K562 (cell line): Measurements from ENCODE around the gene TNIP2. TPM values are rescaled to one million over a fixed set of nuclear protein-coding genes. Genes with fewer than 3 reads are reported as not detected.

Source experiments
- ELF1 ChIP-seq: fragments of 200-800 bp; sonication (Bioruptor generic); IDR thresholded peaks from 2 replicates; pipeline ENCODE4 v1.6.1; 2016; ENCODE audit warnings: missing genetic modification characterization, missing compliant biosample characterization
- FOXA3 ChIP-seq, 2 experiments: fragments of 450-650 bp in 1 of 2; sonication (generic) in 1 of 2; formaldehyde crosslinking; IDR thresholded peaks in 1 of 2; conservative IDR thresholded peaks in 1 of 2; 2 replicates each; pipeline versions ENCODE4 v1.4.0 to v1.8.0; 2020 to 2022; ENCODE audit warnings: mild to moderate bottlenecking in 2 of 2, missing genetic modification reagents in 1 of 2
- KDM5B ChIP-seq: fragments of 200-600 bp; sonication (generic); IDR thresholded peaks from 2 replicates; pipeline ENCODE4 v1.6.1; 2012; ENCODE audit warnings: low read depth, mild to moderate bottlenecking, moderate library complexity, low read length, control low read depth, inconsistent platforms; ENCODE audit not compliant: insufficient replicate concordance
- LEF1 ChIP-seq: fragments of 450-650 bp; IDR thresholded peaks from 2 replicates; pipeline ENCODE4 v1.6.1; 2016; ENCODE audit warnings: mild to moderate bottlenecking
- POLR2H ChIP-seq: IDR thresholded peaks from 2 replicates; pipeline ENCODE4 v1.6.1; 2016; ENCODE audit warnings: missing genetic modification characterization, low read depth, mild to moderate bottlenecking, control low read depth, missing compliant biosample characterization, moderate library complexity
- SMARCA4 ChIP-seq: fragments of 450-650 bp; IDR thresholded peaks from 2 replicates; pipeline ENCODE4 v1.6.1; 2016
- SMC3 ChIP-seq: conservative IDR thresholded peaks from 2 replicates; pipeline ENCODE4 v1.6.1; 2011; ENCODE audit warnings: low read depth, low read length, improper control_type of control experiment; ENCODE audit not compliant: insufficient read depth
- THRB ChIP-seq: fragments of 450-650 bp; formaldehyde crosslinking; conservative IDR thresholded peaks from 2 replicates; pipeline ENCODE4 v1.4.0; 2022; ENCODE audit warnings: mild to moderate bottlenecking, missing genetic modification characterization
- polyA plus RNA-seq, 8 experiments: library from polyadenylated mRNA; depleted of rRNA in 4 of 8; stranded (reverse) in 5 of 8; unstranded in 3 of 8; fragments of >200 nt; fragmentation: Nextera tagmentation in 2 of 8; fragmentation: Illumina TruSeq in 1 of 8; extraction: Ambion mirVana in 2 of 8; extraction: Trizol in 1 of 8; gene quantifications; 2 replicates each; pipeline versions ENCODE4 v1.2.1 to v1.2.3, GENCODE V29; 2011 to 2014; ENCODE audit warnings: inconsistent platforms in 1 of 8, missing spikeins in 1 of 8
- total RNA-seq, 7 experiments: library from RNA; depleted of rRNA in 6 of 7; stranded (reverse); fragments of >200 nt in 6 of 7; fragmentation: Illumina TruSeq in 2 of 7; extraction: Trizol in 2 of 7; gene quantifications; 2 replicates each; pipeline versions ENCODE4 v1.2.1 to v1.2.3, GENCODE V29; 2011 to 2021; ENCODE audit warnings: low replicate concordance in 1 of 7
- TF ChIP-seq, protein P1 (sequence below): sonication (generic); IDR thresholded peaks from 2 replicates; pipeline ENCODE4 v1.6.1; 2016

TNIP2 gene
- total and polyA plus RNA-seq, 9 of the 15 experiments (the other 6 are each of a cell fraction or from before 2014, with no cell fraction given) = 0.61 to 42.6 (median 19.5) TPM

- TF ChIP-seq SMC3 (no peak), POLR2H (tag) (no peak), SMARCA4 (0 out of 2 replicates have a peak, but pooled peaks have one; percentile 38), KDM5B (peak; percentile 23), ELF1 (no peak), THRB (CRISPR knock-in tag) (no peak), FOXA3 (CRISPR knock-in tag; conservative IDR thresholded peaks at IDR 0.05 in 1 of 2, IDR thresholded peaks at IDR 0.05 in 1 of 2) (no peak), LEF1 (no peak)
- TF ChIP-seq, protein P1, sequence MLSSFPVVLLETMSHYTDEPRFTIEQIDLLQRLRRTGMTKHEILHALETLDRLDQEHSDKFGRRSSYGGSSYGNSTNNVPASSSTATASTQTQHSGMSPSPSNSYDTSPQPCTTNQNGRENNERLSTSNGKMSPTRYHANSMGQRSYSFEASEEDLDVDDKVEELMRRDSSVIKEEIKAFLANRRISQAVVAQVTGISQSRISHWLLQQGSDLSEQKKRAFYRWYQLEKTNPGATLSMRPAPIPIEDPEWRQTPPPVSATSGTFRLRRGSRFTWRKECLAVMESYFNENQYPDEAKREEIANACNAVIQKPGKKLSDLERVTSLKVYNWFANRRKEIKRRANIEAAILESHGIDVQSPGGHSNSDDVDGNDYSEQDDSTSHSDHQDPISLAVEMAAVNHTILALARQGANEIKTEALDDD = no peak
These were observed 44.8 kb upstream of the TNIP2 start (continued) for GRCh38 chr4:2800691-2801596.
